ENCODE results near the gene LMF1. TPM values are rescaled to one million over a fixed set of nuclear protein-coding genes. Genes with fewer than 3 reads are reported as not detected.
"Not testable (repeated sequence)": the region's sequence is repeated elsewhere in the genome, so short reads cannot be mapped to it uniquely, and the experiment has no call there.

LMF1 gene
- total and polyA plus RNA-seq, 9 of the 15 experiments (the other 6 are each of a cell fraction or from before 2014, with no cell fraction given) = 0.11 to 1.6 (median 0.55) TPM; not detected in 1

GRCh38 chr16:883340-883739 lies 87.4 kb downstream of the LMF1 start:
- Histone ChIP-seq H3K27ac (ENCODE audit: extremely low read depth, low read depth, low read length) (no peak overlapping the region), H3K36me3 (ENCODE audit: control insufficient read depth, insufficient read depth, low read length) (no peaks in the 10 kb centered on the region), H3K79me2 (ENCODE audit: control insufficient read depth, insufficient read depth, low read length) (no peaks in the 10 kb centered on the region), H3K4me3 (no peak overlapping the region), H3K9ac (ENCODE audit: insufficient read depth in 1 of 2, low read depth in 2 of 2, low read length in 2 of 2) (no peak overlapping the region), H3K4me2 (ENCODE audit: insufficient read depth, low read length) (no peak overlapping the region), H4K20me1 (replicated peaks; ENCODE audit: control insufficient read depth, insufficient read depth, low read length) (peaks cover 13% of the 10 kb centered on the region), H3K9me3 (replicated peaks; ENCODE audit: control insufficient read depth, insufficient read depth, low read depth, low read length) (no peaks in the 10 kb centered on the region), H3K9me1 (ENCODE audit: control insufficient read depth, insufficient read depth, low read length) (no peaks in the 10 kb centered on the region), H3K27me3 (ENCODE audit: control insufficient read depth in 2 of 2, insufficient read depth in 2 of 2, low read length in 2 of 2) (peaks cover 32 to 68% of the 10 kb centered on the region in 2 experiments), H2AFZ (ENCODE audit: low read depth, low read length) (no peak overlapping the region), H3K4me1 (replicated peaks in 1 of 2; ENCODE audit: control insufficient read depth in 2 of 2, insufficient read depth in 2 of 2, low read length in 2 of 2) (peaks cover 0 to 31% of the 10 kb centered on the region in 2 experiments; a peak in 2 of 5 replicates)
- ATAC-seq (no peak), FAIRE-seq (no peak), DNase-seq (ENCODE audit: extremely low read depth in 1 of 4, low spot score in 3 of 4) (no peak)
- CTCF ChIA-PET (ENCODE audit: low intra/inter-chr PET ratio) = no interaction called here
- in situ Hi-C loops (cut with MboI) = no loop called here
- 0% methylated on average over 3 of the region's 3 CpGs for WGBS (ENCODE audit: insufficient coverage, low coverage, missing lambda C conversion rate)
- intact Hi-C loops (cut with micrococcal nuclease) = no loop called here
- TF ChIP-seq RFX1 (IDR thresholded peaks at IDR 0.05) = no peak
- no peak for TF ChIP-seq SMARCE1 (IDR thresholded peaks at IDR 0.05)
- no peak for TF ChIP-seq ETS1 (conservative IDR thresholded peaks at IDR 0.05; ENCODE audit: control insufficient read depth, low read depth, low read length)
- TF ChIP-seq JUN (IDR thresholded peaks at IDR 0.05; ENCODE audit: borderline replicate concordance, low read depth, low read length) = no peak
- TF ChIP-seq JUN (CRISPR knock-in tag; IDR thresholded peaks at IDR 0.05; ENCODE audit: borderline replicate concordance) = no peak
- POLR2A ChIA-PET = no interaction called here
- BruUV-seq (replicated peaks) = no TSS peak

GRCh38 chr16:882671-883070 lies 88.1 kb downstream of the LMF1 start:
- H3K4me3 ChIP-seq; H3K79me2 ChIP-seq (ENCODE audit: control insufficient read depth, insufficient read depth, low read length); H3K36me3 ChIP-seq (ENCODE audit: control insufficient read depth, insufficient read depth, low read length); H3K27ac ChIP-seq (ENCODE audit: extremely low read depth, low read depth, low read length); H3K9ac ChIP-seq (ENCODE audit: insufficient read depth in 1 of 2, low read depth in 2 of 2, low read length in 2 of 2); DNase-seq (ENCODE audit: extremely low read depth in 1 of 4, low spot score in 3 of 4); H3K4me2 ChIP-seq (ENCODE audit: insufficient read depth, low read length); H3K9me3 ChIP-seq (replicated peaks; ENCODE audit: control insufficient read depth, insufficient read depth, low read depth, low read length); intact Hi-C loops (cut with micrococcal nuclease); FAIRE-seq; BruUV-seq (replicated peaks); H2AFZ ChIP-seq (ENCODE audit: low read depth, low read length); H3K9me1 ChIP-seq (ENCODE audit: control insufficient read depth, insufficient read depth, low read length); in situ Hi-C loops (cut with MboI); CTCF ChIA-PET (ENCODE audit: low intra/inter-chr PET ratio); ATAC-seq: not testable (repeated sequence)
- Histone ChIP-seq H3K4me1 (replicated peaks in 1 of 2; ENCODE audit: control insufficient read depth in 2 of 2, insufficient read depth in 2 of 2, low read length in 2 of 2) (peaks cover 0 to 30% of the 10 kb centered on the region in 2 experiments; a peak in 2 of 5 replicates), H4K20me1 (replicated peaks; ENCODE audit: control insufficient read depth, insufficient read depth, low read length) (peaks cover 13% of the 10 kb centered on the region), H3K27me3 (ENCODE audit: control insufficient read depth in 2 of 2, insufficient read depth in 2 of 2, low read length in 2 of 2) (peaks cover 27 to 68% of the 10 kb centered on the region in 2 experiments)
- WGBS (ENCODE audit: insufficient coverage, low coverage, missing lambda C conversion rate) = 5% methylated on average over 12 of the region's 15 CpGs
- POLR2A ChIA-PET = interaction anchor here (1.5 kb wide), 1 partner anchor 9 kb away, joined by 3 read pairs; no protein-coding TSS in a partner anchor

All from K562 (cell line).